AG09309 (cell line): ENCODE data around the gene TM2D3.

ENCODE experiments used
- DNase-seq: peaks from one replicate; pipeline ENCODE4 v3.0.0-alpha.2; 2010; ENCODE audit warnings: low read depth
- H3K4me3 ChIP-seq: 2 replicates; pipeline ENCODE4 v1.5.1; 2011; ENCODE audit warnings: mild to moderate bottlenecking, low read depth, low read length, moderate library complexity; ENCODE audit not compliant: control insufficient read depth
- CTCF ChIP-seq: IDR thresholded peaks from 2 replicates; pipeline ENCODE4 v1.5.1; 2011; ENCODE audit warnings: mild to moderate bottlenecking, low read depth, low read length, inconsistent platforms; ENCODE audit not compliant: insufficient read depth, control insufficient read depth; ENCODE audit errors: missing control alignments

The TM2D3 gene

GRCh38 chr15:101652098-101652785 lies at the start of gene TM2D3:
Gene TM2D3 (minus strand): TSS chr15:101652381. CDS start chr15:101652361, 20 bp downstream.
- peak within 1 kb of the TSS; percentile 98 for H3K4me3 ChIP-seq
- DNase-seq = peak; percentile 54
- peak; percentile 67 for TF ChIP-seq CTCF

GRCh38 chr15:101698314-101698713 lies 46.1 kb upstream of the TM2D3 start:
- H3K4me3 ChIP-seq = no peak overlapping the region
- no peak for TF ChIP-seq CTCF
- no peak for DNase-seq

GRCh38 chr15:101697488-101697887 lies 45.3 kb upstream of the TM2D3 start:
- TF ChIP-seq CTCF = no peak
- no peak overlapping the region for H3K4me3 ChIP-seq
- no peak for DNase-seq

GRCh38 chr15:101696829-101697228 lies 44.6 kb upstream of the TM2D3 start:
- no peak for DNase-seq
- H3K4me3 ChIP-seq = no peak overlapping the region
- no peak for TF ChIP-seq CTCF

- no peak for DNase-seq
- TF ChIP-seq CTCF = no peak
- H3K4me3 ChIP-seq = no peak overlapping the region
Measured at GRCh38 chr15:101694261-101694660, 42.1 kb upstream of the TM2D3 start.

- TF ChIP-seq CTCF = no peak
- no peak overlapping the region for H3K4me3 ChIP-seq
- no peak for DNase-seq
Measured at GRCh38 chr15:101692801-101693598, 40.8 kb upstream of the TM2D3 start.
